Stimulated activated CD4-positive, alpha-beta T cell treated with anti-CD3 and anti-CD28 coated beads, Interleukin-2, amount 100 ng/mL, for 4 hours (primary cell): ENCODE measurements around the gene CRCP.
"Not testable (repeated sequence)": the region's sequence is repeated elsewhere in the genome, so short reads cannot be mapped to it uniquely, and the experiment has no call there.

Experiments
- DNase-seq: peaks from one replicate; pipeline ENCODE4 v3.0.0-alpha.2; 2020; ENCODE audit warnings: low read depth

CRCP gene

GRCh38 chr7:66156035-66156434 is 41.4 kb downstream of the CRCP start:
- DNase-seq, result not testable (repeated sequence)

- DNase-seq, result no peak
Measured at GRCh38 chr7:66157060-66157459, 42.4 kb downstream of the CRCP start.

GRCh38 chr7:66162622-66163021 is 48.0 kb downstream of the CRCP start:
- DNase-seq, result no peak

GRCh38 chr7:66163186-66163610 is 48.6 kb downstream of the CRCP start:
- DNase-seq, result no peak

GRCh38 chr7:66164356-66164755 is 49.7 kb downstream of the CRCP start:
- DNase-seq, result no peak

GRCh38 chr7:66167773-66168387 is 53.2 kb downstream of the CRCP start:
- DNase-seq, result no peak

- no peak for DNase-seq
Measured at GRCh38 chr7:66169616-66170015, 55.0 kb downstream of the CRCP start.

- no peak for DNase-seq
Measured at GRCh38 chr7:66170309-66171231, 55.9 kb downstream of the CRCP start.

DNA sequence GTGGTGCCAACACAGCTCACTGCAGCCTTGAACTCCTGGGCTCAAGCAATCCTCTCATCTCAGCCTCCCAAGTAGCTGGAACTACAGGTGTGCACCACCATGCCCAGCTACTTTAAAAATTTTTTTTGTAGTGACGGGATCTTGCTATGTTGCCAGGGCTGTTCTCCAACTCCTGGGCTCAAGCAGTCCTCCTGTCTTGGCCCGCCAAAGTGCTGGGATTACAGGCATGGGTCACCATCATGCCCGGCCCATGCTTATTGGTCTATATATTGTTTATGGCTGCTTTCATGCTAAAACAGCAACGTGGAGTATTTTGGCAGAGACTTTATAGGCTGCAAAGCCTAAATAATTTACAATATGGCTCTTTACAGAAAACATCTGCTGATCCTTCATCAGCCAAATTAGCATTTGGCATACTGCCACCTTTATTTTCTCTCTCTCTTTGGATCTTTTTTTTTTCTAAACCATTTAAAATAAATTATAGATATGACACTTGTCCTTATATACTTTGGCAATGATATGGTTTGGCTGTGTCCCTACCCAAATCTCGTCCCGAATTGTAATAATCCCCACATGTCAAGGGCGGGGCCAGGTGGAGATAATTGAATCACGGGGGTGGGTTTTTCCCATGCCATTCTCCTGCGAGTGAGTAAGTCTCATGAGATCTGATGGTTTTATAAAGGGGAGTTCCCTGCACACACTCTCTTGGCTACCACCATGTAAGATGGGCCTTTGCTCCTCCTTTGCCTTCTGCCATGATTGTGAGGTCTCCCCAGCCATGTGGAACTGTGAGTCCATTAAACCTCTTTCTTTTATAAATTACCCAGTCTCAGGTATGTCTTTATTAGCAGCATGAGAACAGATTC is 58.1 kb downstream of the CRCP start:
- DNase-seq, result not testable (repeated sequence)

DNA sequence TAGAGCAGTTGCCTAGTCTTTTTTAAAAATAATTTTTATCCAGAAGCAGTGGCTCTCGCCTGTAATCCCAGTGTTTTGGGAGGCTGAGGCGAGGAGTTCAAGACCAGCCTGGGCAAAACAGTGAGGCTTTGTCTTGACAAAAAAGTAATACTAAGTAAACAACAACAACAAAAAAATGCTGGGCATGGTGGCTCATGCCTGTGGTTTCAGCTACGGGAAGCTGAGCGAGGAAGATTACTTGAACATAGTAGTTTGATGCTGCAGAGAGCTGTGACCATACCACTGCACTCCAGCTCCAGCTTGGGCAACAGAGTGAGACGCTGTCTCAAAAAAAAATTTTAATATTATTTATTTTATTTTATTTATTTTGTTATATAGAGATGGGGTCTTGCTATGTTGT is 59.2 kb downstream of the CRCP start:
- no peak for DNase-seq

DNA sequence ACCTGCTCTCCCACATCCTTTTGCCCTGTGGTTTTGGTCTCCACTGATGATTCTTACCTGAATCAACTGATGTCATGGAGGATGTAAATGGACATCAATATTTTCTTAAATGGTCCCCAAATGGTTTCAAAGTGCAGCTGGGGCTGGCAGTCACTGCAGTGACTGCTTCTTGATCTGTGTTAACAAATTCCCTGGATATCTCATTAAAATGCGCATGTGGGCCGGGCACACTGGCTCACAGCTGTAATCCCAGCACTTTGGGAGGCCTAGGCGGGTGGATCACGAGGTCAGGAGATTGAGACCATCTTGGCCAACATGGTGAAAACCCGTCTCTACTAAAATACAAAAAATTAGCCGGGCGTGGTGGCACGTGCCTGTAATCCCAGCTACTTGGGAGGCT is 60.4 kb downstream of the CRCP start:
- not testable (repeated sequence) for DNase-seq

GRCh38 chr7:66176914-66177313 is 62.3 kb downstream of the CRCP start:
- no peak for DNase-seq

- no peak for DNase-seq
Measured at GRCh38 chr7:66178258-66178657, 63.6 kb downstream of the CRCP start.

GRCh38 chr7:66181329-66181728 is 66.7 kb downstream of the CRCP start:
- DNase-seq, result no peak

GRCh38 chr7:66181845-66182244 is 67.2 kb downstream of the CRCP start:
- DNase-seq, result no peak

- no peak for DNase-seq
Measured at GRCh38 chr7:66182920-66183319, 68.3 kb downstream of the CRCP start.

DNA sequence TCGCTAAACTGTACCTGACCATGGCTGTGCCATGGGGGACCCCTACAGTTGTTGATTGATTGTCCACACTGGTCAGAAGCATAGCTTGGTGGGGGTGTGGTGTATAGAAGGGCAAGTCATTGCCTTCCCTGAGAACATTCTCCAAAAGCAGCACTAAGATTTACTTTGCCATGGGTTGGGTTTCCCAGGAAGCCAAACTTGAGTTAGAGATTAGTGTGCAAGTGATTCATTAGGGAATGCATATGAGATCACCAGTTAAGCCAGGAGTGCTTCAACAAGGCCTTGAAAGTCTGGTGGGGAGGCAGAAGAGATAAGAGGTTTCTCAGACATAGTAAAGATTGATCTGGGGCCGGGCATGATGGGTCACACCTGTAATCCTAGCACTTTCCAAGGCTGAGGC is 69.1 kb downstream of the CRCP start:
- no peak for DNase-seq

GRCh38 chr7:66185680-66186187 is 71.1 kb downstream of the CRCP start:
- no peak for DNase-seq

GRCh38 chr7:66186991-66187390 is 72.3 kb downstream of the CRCP start:
- no peak for DNase-seq

DNA sequence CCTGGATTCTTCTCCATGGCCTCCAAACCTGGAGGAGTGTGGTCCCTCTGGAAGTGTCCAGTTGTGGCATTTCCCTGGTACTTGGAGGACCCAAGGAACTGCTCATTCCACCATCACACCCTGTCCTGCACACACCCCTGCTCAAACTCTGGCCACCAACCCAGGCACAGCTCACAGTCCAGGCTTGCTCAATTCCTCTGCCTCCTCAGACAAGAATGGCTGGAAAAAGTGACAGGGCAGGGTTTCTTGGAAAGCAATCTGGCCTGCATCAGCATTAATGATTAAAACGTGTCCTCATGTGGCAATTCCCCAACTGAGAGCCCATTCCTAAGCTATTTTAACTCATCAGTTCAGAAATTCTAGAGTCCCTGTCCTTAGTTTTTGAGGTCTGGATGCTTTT is 73.3 kb downstream of the CRCP start:
- no peak for DNase-seq

GRCh38 chr7:66188645-66189044 is 74.0 kb downstream of the CRCP start:
- DNase-seq, result no peak
